GM20000 (cell line): ENCODE data around the gene KCNQ1.

ENCODE experiments used
- DNase-seq: peaks from one replicate; pipeline ENCODE4 v3.0.0; 2012; ENCODE audit warnings: low spot score
- CTCF ChIP-seq: IDR thresholded peaks from 2 replicates; pipeline ENCODE4 v1.5.1; 2012; ENCODE audit warnings: mild to moderate bottlenecking, control low read depth; ENCODE audit errors: extremely low read depth, missing control alignments

Gene KCNQ1

GRCh38 chr11:2798951-2799761 lies 354.3 kb downstream of the KCNQ1 start:
- no peak for TF ChIP-seq CTCF
- DNase-seq, result no peak

- no peak for DNase-seq
Observed at GRCh38 chr11:2799881-2800654, 355.3 kb downstream of the KCNQ1 start.

GRCh38 chr11:2800655-2801531 lies 356.1 kb downstream of the KCNQ1 start:
- no peak for DNase-seq
- no peak for TF ChIP-seq CTCF

More at GRCh38 chr11:2799881-2800654, 355.3 kb downstream of the KCNQ1 start:
- TF ChIP-seq CTCF, result no peak

- TF ChIP-seq CTCF, result no peak
- no peak for DNase-seq
Observed at GRCh38 chr11:2801711-2802388, 357.0 kb downstream of the KCNQ1 start.

- TF ChIP-seq CTCF, result no peak
- DNase-seq, result no peak
Observed at GRCh38 chr11:2802389-2803185, 357.8 kb downstream of the KCNQ1 start.
